Bone marrow (tissue), 2 donors: ENCODE data around the gene IL22RA1.

Experiments used
- DNase-seq, 2 donors: peaks; one replicate each; lab custom pipeline; 2025; lab: John Stamatoyannopoulos, UW

IL22RA1 gene

GRCh38 chr1:24167008-24167407 lies 24.1 kb upstream of the IL22RA1 start:
- DNase-seq, result no peak

- DNase-seq, result no peak
Observed at GRCh38 chr1:24165500-24165899, 22.6 kb upstream of the IL22RA1 start.

DNA sequence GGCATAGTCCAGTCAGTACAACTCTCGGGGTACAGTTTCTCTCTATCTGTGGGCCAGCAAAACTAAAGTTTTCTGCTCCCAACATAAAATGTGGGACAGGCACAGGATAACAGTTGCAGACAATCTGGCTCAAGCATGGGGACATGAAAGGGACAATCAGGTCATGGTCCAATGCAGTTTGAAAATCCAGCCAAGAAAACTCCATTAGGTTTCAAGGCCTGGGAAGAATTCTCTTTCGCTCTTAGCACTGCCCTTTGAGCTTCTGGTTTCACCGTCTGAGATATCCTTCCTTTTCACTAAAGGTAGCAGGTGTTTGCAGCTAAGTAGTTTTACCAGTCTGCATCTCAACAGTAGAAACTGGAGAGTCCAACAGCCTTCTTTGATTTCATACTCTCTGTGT lies 21.1 kb upstream of the IL22RA1 start:
- DNase-seq, result no peak

- no peak for DNase-seq
Observed at GRCh38 chr1:24162201-24162600, 19.3 kb upstream of the IL22RA1 start.

DNA sequence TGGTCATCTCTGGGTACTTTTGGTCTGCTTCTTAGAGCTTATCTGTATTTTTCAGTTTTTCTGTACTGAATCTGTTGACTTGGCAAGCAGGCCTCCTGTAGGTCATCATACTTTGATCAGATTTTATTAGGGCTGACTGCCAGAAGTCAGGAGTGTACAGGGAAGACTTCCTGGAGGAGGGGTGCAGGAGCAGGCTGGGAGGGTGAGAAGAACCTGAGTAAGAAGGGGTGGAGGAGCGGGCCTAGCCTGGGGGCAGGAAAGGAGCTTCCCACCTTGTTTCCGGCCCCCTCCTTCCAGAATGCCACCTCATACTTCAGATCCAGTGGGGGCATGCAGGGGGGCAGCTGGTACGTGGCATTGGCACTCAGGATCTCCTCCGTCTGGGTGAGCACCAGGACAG lies 18.3 kb upstream of the IL22RA1 start:
- DNase-seq, result no peak

DNA sequence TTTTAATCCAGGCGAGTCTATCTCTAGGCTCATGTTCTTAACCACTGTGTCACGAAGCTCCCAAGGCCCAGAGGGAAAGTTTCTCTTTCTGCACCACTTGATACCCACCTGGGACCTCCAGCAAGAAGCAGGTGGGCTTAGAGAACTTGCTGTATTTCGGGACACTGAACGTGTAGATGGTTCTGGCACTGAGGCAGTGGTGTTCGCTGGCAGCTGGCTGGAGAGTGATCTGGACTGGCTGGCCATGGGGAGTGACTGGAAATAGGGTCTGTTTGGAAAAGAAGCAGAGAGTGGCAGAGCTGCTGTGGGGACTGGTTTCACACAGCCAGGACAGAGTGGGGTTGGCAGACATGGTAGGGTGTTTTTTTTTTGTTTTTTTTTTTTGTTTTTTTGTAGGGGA lies 16.4 kb upstream of the IL22RA1 start:
- no peak for DNase-seq

DNA sequence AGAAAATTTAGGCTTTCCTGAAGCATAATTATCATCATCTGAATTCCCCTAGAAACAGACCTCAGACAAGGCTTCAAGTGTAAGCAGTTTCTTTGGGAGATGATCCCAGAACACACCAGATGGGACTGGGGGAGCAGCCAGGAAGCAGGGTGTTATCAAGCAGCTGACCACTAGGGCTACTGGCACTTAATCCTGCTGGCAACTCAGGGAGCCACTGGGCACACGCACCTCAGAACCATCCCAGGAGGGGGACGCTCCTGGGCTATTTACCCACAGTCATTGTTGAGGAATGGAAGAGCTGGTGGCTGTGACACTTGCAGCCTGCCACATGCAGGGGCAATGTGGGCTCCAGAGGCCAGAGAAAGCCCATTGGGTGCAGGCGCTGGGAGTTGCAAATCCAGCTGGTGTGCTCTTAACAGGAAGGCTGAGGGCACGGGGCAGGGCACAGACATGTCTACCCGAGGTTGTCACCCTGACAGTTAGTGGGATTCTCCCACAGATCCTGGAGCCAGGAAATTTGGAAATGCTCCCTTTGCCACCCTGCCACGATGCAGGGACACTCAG lies 15.1 kb upstream of the IL22RA1 start:
- DNase-seq, result no peak

DNA sequence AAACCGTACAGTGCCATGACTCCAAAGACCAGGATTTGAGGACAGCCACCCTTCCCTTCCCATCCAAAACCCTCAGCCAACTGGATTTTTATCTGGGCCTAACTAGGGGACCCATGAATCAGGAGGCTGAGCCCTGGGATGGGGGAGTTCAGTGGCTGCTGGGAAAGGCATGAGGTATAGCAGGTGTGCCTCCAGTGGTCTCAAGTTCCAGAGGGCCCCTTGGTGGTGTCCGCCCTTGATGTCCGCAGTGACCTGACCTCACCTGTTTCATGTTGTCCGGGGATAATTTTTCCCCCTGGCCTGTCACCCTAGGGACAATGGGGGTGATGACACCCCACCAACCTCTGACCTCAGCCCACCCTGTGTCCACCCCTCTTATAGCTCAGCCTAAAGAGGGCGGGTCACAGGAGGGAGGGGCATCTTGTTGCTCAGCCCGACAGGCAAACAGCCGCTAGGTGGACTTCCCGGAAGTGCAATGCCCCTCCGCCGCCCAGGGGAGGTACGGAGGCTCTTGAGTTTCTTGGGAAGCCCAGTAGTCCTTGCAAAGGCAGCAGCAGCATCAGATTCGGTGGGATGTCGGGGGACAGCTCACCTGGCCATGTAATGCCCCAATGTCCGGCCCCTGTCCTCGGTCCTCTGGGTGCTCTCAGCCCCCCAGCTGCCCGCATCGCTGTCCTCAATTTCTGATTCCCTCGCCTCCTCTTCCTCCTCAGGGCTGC lies 13.8 kb upstream of the IL22RA1 start:
- no peak for DNase-seq

- no peak for DNase-seq
Observed at GRCh38 chr1:24155011-24155782, 12.3 kb upstream of the IL22RA1 start.

GRCh38 chr1:24154215-24154614 lies 11.3 kb upstream of the IL22RA1 start:
- no peak for DNase-seq

GRCh38 chr1:24152631-24153494 lies 9.9 kb upstream of the IL22RA1 start:
- no peak for DNase-seq

DNA sequence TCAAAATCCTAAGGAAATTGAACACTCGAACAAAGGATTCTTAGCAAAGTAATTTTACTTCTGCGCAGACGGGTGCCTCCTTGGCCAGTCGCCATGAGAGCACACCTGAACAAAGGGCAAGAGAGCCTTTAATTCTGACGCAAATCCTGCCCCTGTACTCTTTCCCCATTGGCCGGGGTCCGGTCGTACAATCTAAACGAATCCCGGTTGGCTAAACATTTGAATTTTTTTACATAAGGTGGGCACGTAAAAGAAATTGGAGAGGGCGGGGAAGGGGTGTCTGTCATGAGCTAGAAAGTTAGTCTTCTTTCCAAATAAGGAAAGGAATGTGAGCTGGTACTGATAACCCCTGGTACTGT lies 8.2 kb upstream of the IL22RA1 start:
- DNase-seq, result no peak

- DNase-seq, result peak; percentile 43 to 58
Observed at GRCh38 chr1:24150234-24151174, 7.6 kb upstream of the IL22RA1 start.

DNA sequence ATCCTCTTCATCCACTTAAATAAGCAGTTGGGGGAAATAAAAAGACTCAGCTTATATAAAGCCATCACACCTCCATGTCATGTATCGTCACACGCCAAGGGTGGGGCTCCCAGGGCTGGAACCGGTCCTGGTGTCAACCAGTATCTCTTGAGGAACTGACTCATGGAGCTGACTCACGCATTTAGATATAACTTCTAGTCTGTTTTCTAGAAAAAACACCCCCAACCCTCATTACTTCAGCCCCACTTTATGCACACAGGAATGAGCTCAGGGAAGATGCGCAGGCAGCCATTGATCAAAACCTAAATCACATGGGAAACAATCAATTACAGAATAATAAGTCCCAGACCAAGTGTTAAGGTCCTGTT lies 6.9 kb upstream of the IL22RA1 start:
- peak in 1 of 2 donors; percentile 32 for DNase-seq

GRCh38 chr1:24147816-24148215 lies 4.9 kb upstream of the IL22RA1 start:
- no peak for DNase-seq

GRCh38 chr1:24147194-24147593 lies 4.3 kb upstream of the IL22RA1 start:
- no peak for DNase-seq

- DNase-seq, result no peak
Observed at GRCh38 chr1:24141311-24141997, 1.5 kb downstream of the IL22RA1 start.

- DNase-seq, result no peak
Observed at GRCh38 chr1:24140741-24141181, 2.2 kb downstream of the IL22RA1 start.

GRCh38 chr1:24139841-24140425 lies 3.0 kb downstream of the IL22RA1 start:
- DNase-seq, result no peak

GRCh38 chr1:24139222-24139489 lies 3.8 kb downstream of the IL22RA1 start:
- no peak for DNase-seq
